Mesenchymal stem cell (in vitro differentiated cells and primary cell): Measurements from ENCODE around the gene INSM1.

Experiments used
- DNase-seq: peaks from one replicate; pipeline ENCODE4 v3.0.0-alpha.2; 2013
- H2AFZ ChIP-seq: one replicate; pipeline ENCODE4 v1.6.1; 2013; ENCODE audit warnings: low read depth, mild to moderate bottlenecking, control low read depth, inconsistent platforms, low read length, moderate library complexity
- H2AK5ac ChIP-seq: 2 replicates; pipeline ENCODE4 v1.6.1; 2013; ENCODE audit warnings: low read length, moderate library complexity, mild to moderate bottlenecking, inconsistent platforms; ENCODE audit not compliant: severe bottlenecking
- H2BK120ac ChIP-seq: one replicate; pipeline ENCODE4 v1.6.1; 2013; ENCODE audit warnings: low read depth, mild to moderate bottlenecking, inconsistent platforms, low read length, moderate library complexity
- H2BK12ac ChIP-seq, 2 experiments: one replicate each; pipeline ENCODE4 v1.6.1; 2013; ENCODE audit warnings: inconsistent platforms in 2 of 2, low read length in 2 of 2, mild to moderate bottlenecking in 2 of 2, moderate library complexity in 2 of 2, control low read depth in 1 of 2
- H2BK15ac ChIP-seq: one replicate; pipeline ENCODE4 v1.6.1; 2013; ENCODE audit warnings: mild to moderate bottlenecking, low read depth, inconsistent platforms; ENCODE audit not compliant: poor library complexity, severe bottlenecking
- H2BK5ac ChIP-seq: 2 replicates; pipeline ENCODE4 v1.6.1; 2013; ENCODE audit warnings: low read depth, mild to moderate bottlenecking, low read length, control low read depth, inconsistent platforms; ENCODE audit not compliant: poor library complexity, severe bottlenecking
- H3K14ac ChIP-seq, 2 experiments: one replicate each; pipeline ENCODE4 v1.6.1; 2013; ENCODE audit warnings: inconsistent platforms in 2 of 2, low read length in 2 of 2, control low read depth in 1 of 2, mild to moderate bottlenecking in 1 of 2, moderate library complexity in 1 of 2
- H3K18ac ChIP-seq, 2 experiments: one replicate each; pipeline ENCODE4 v1.6.1; 2013; ENCODE audit warnings: inconsistent platforms in 2 of 2, low read length in 2 of 2, control low read depth in 1 of 2, low read depth in 1 of 2, mild to moderate bottlenecking in 1 of 2
- H3K23ac ChIP-seq, 2 experiments: one replicate each; pipeline ENCODE4 v1.6.1; 2013; ENCODE audit warnings: inconsistent platforms in 2 of 2, low read length in 2 of 2, mild to moderate bottlenecking in 2 of 2, moderate library complexity in 2 of 2, control low read depth in 1 of 2
- H3K27ac ChIP-seq: 2 replicates; pipeline ENCODE4 v1.5.1; 2013; ENCODE audit warnings: mild to moderate bottlenecking, moderate library complexity, low read length, control low read depth, inconsistent platforms; ENCODE audit not compliant: poor library complexity, severe bottlenecking
- H3K27me3 ChIP-seq, 2 experiments: 2 replicates each; pipeline versions ENCODE4 v1.6.1 to v1.7.0; 2013; ENCODE audit warnings: low read length in 2 of 2, mild to moderate bottlenecking in 2 of 2, moderate library complexity in 2 of 2, control low read depth in 1 of 2, inconsistent platforms in 1 of 2; ENCODE audit not compliant: control insufficient read depth in 1 of 2, insufficient read depth in 1 of 2
- H3K36me3 ChIP-seq, 2 experiments: 2 replicates each; pipeline versions ENCODE4 v1.6.1 to v1.7.0; 2013; ENCODE audit warnings: low read length in 2 of 2, control low read depth in 1 of 2, inconsistent platforms in 1 of 2, low read depth in 1 of 2, mild to moderate bottlenecking in 1 of 2; ENCODE audit not compliant: insufficient read depth in 2 of 2, control insufficient read depth in 1 of 2
- H3K4ac ChIP-seq, 2 experiments: one replicate each; pipeline ENCODE4 v1.6.1; 2013; ENCODE audit warnings: inconsistent platforms in 2 of 2, low read length in 2 of 2, mild to moderate bottlenecking in 2 of 2, moderate library complexity in 2 of 2, control low read depth in 1 of 2, low read depth in 1 of 2
- H3K4me1 ChIP-seq: 2 replicates; pipeline ENCODE4 v1.6.1; 2013; ENCODE audit warnings: low read depth, low read length, control low read depth; ENCODE audit not compliant: control insufficient read depth, insufficient read depth
- H3K4me2 ChIP-seq: 2 replicates; pipeline ENCODE4 v1.6.1; 2013; ENCODE audit warnings: low read length, mild to moderate bottlenecking, inconsistent platforms; ENCODE audit not compliant: poor library complexity, severe bottlenecking
- H3K4me3 ChIP-seq, 2 experiments: 2 replicates each; pipeline versions ENCODE4 v1.5.1 to v1.7.0; 2013; ENCODE audit warnings: low read length in 2 of 2, mild to moderate bottlenecking in 2 of 2, control low read depth in 1 of 2, low read depth in 1 of 2; ENCODE audit not compliant: insufficient read depth in 1 of 2
- H3K79me1 ChIP-seq: replicated peaks from 2 replicates; pipeline ENCODE4 v1.6.1; 2013; ENCODE audit warnings: mild to moderate bottlenecking, control low read depth, low read length, inconsistent platforms; ENCODE audit not compliant: poor library complexity, severe bottlenecking
- H3K9ac ChIP-seq: 2 replicates; pipeline ENCODE4 v1.7.0; 2013; ENCODE audit warnings: mild to moderate bottlenecking, low read length, moderate library complexity
- H3K9me3 ChIP-seq: 2 replicates; pipeline ENCODE4 v1.7.0; 2013; ENCODE audit warnings: mild to moderate bottlenecking, low read length; ENCODE audit not compliant: control insufficient read depth
- H4K8ac ChIP-seq: one replicate; pipeline ENCODE4 v1.6.1; 2013; ENCODE audit warnings: inconsistent platforms, mild to moderate bottlenecking, low read length, moderate library complexity
- H4K91ac ChIP-seq: one replicate; pipeline ENCODE4 v1.6.1; 2013; ENCODE audit warnings: mild to moderate bottlenecking, low read length, inconsistent platforms
- WGBS: methylation state at CpG from one replicate; pipeline ENCODE4 v1.1.7; 2013; ENCODE audit warnings: mixed read lengths; 5-methylcytosine and 5-hydroxymethylcytosine counted together

INSM1 gene

GRCh38 chr20:20412750-20413149, 44.8 kb downstream of the INSM1 start:
- Histone ChIP-seq H3K4me3 (no peak overlapping the region), H2BK5ac (no peak overlapping the region), H3K4me2 (no peak overlapping the region), H3K79me1 (no peaks in the 10 kb centered on the region), H2BK12ac (no peak overlapping the region), H3K23ac (no peak overlapping the region), H3K14ac (no peak overlapping the region), H4K91ac (no peak overlapping the region), H3K4ac (no peak overlapping the region), H3K27me3 (peaks cover 0 to 3% of the 10 kb centered on the region in 2 experiments), H4K8ac (no peak overlapping the region), H3K9me3 (no peaks in the 10 kb centered on the region), H2AFZ (no peak overlapping the region), H3K9ac (no peak overlapping the region), H3K4me1 (peaks cover 3% of the 10 kb centered on the region), H3K27ac (no peak overlapping the region), H3K36me3 (no peaks in the 10 kb centered on the region), H2BK15ac (no peak overlapping the region), H2AK5ac (no peak overlapping the region), H2BK120ac (no peak overlapping the region), H3K18ac (no peak overlapping the region)
- WGBS: 81% methylated on average over 9 of the region's 9 CpGs
- no peak for DNase-seq

- no peak overlapping the region for H4K8ac ChIP-seq
- H3K4me3 ChIP-seq: no peak overlapping the region
- H3K4me1 ChIP-seq: peaks cover 3% of the 10 kb centered on the region
- WGBS: 78% methylated on average over 21 of the region's 21 CpGs
- H3K9ac ChIP-seq: no peak overlapping the region
- no peak overlapping the region for H3K23ac ChIP-seq
- no peaks in the 10 kb centered on the region for H3K36me3 ChIP-seq
- H2AFZ ChIP-seq: no peak overlapping the region
- no peak overlapping the region for H2AK5ac ChIP-seq
- no peak overlapping the region for H3K4me2 ChIP-seq
- no peak for DNase-seq
- H3K4ac ChIP-seq: no peak overlapping the region
- H3K18ac ChIP-seq: no peak overlapping the region
- no peaks in the 10 kb centered on the region for H3K9me3 ChIP-seq
- no peak overlapping the region for H2BK15ac ChIP-seq
- no peak overlapping the region for H2BK120ac ChIP-seq
- H4K91ac ChIP-seq: no peak overlapping the region
- H2BK12ac ChIP-seq: no peak overlapping the region
- no peak overlapping the region for H3K27ac ChIP-seq
- H3K79me1 ChIP-seq: no peaks in the 10 kb centered on the region
- no peak overlapping the region for H2BK5ac ChIP-seq
- peaks cover 0 to 3% of the 10 kb centered on the region in 2 experiments for H3K27me3 ChIP-seq
- no peak overlapping the region for H3K14ac ChIP-seq
Observed at GRCh38 chr20:20413810-20414281, 45.9 kb downstream of the INSM1 start.

GRCh38 chr20:20414640-20415220, 46.8 kb downstream of the INSM1 start:
- Histone ChIP-seq H3K36me3 (no peaks in the 10 kb centered on the region), H3K9ac (no peak overlapping the region), H3K18ac (no peak overlapping the region), H3K4me3 (no peak overlapping the region), H2BK120ac (no peak overlapping the region), H3K14ac (no peak overlapping the region), H3K9me3 (no peaks in the 10 kb centered on the region), H3K23ac (no peak overlapping the region), H2AK5ac (no peak overlapping the region), H2BK12ac (no peak overlapping the region), H4K91ac (no peak overlapping the region), H3K4ac (no peak overlapping the region), H3K4me2 (no peak overlapping the region), H2BK5ac (no peak overlapping the region), H3K27ac (no peak overlapping the region), H2AFZ (no peak overlapping the region), H3K27me3 (peaks cover 0 to 3% of the 10 kb centered on the region in 2 experiments), H3K4me1 (peaks cover 1% of the 10 kb centered on the region), H4K8ac (no peak overlapping the region), H3K79me1 (no peaks in the 10 kb centered on the region), H2BK15ac (no peak overlapping the region)
- DNase-seq: no peak
- 85% methylated on average over 5 of the region's 5 CpGs for WGBS

GRCh38 chr20:20415321-20415720, 47.4 kb downstream of the INSM1 start:
- H3K14ac ChIP-seq: no peak overlapping the region
- H3K9me3 ChIP-seq: no peaks in the 10 kb centered on the region
- no peak overlapping the region for H3K4me3 ChIP-seq
- H3K18ac ChIP-seq: no peak overlapping the region
- H3K79me1 ChIP-seq: no peaks in the 10 kb centered on the region
- WGBS: no CpG with 5 or more reads among the region's 1 CpG
- H3K23ac ChIP-seq: no peak overlapping the region
- H3K4me2 ChIP-seq: no peak overlapping the region
- no peak overlapping the region for H4K91ac ChIP-seq
- H4K8ac ChIP-seq: no peak overlapping the region
- no peaks in the 10 kb centered on the region for H3K36me3 ChIP-seq
- no peak overlapping the region for H2AFZ ChIP-seq
- no peak overlapping the region for H2BK15ac ChIP-seq
- no peak overlapping the region for H3K27ac ChIP-seq
- H2AK5ac ChIP-seq: no peak overlapping the region
- no peak overlapping the region for H3K4ac ChIP-seq
- no peak for DNase-seq
- no peak overlapping the region for H2BK12ac ChIP-seq
- H2BK120ac ChIP-seq: no peak overlapping the region
- peaks cover 0 to 3% of the 10 kb centered on the region in 2 experiments for H3K27me3 ChIP-seq
- no peak overlapping the region for H3K9ac ChIP-seq
- peaks cover 1% of the 10 kb centered on the region for H3K4me1 ChIP-seq
- H2BK5ac ChIP-seq: no peak overlapping the region
